ENCODE data around the gene MC2R. TPM values are rescaled to one million over a fixed set of nuclear protein-coding genes. Genes with fewer than 3 reads are reported as not detected.

MC2R gene
- under 1 TPM in 2 of 4 donors, not detected in 2; 0.04 to 0.25 TPM for polyA plus RNA-seq (ENCODE audit: insufficient read length in 4 of 4)

DNA sequence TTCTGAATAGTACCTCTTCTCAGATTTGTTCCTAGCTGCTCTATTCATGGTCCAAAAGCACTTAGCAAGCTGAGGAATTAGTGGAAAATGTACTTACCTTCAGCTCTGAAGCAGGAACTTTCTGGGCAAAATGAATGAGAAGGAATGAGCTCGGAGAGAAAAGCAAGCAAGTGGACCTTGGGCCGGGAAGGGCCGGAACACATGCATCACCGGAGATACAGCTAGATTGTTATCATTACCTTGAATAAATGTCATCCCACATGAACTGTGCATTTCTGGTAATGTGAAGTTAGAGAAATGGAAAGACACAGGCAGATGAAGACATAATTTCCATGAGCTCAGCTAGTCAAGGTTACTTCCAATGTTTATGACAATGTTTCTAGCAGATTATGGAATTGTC is at the start of gene MC2R:
MC2R (minus strand) TSS at position 146 of the 400 bp plus-strand sequence. CDS start 30,018 bp downstream, outside the sequence.
- DNase-seq (ENCODE audit: low read depth in 4 of 4, low spot score in 2 of 4), result no peak

DNA sequence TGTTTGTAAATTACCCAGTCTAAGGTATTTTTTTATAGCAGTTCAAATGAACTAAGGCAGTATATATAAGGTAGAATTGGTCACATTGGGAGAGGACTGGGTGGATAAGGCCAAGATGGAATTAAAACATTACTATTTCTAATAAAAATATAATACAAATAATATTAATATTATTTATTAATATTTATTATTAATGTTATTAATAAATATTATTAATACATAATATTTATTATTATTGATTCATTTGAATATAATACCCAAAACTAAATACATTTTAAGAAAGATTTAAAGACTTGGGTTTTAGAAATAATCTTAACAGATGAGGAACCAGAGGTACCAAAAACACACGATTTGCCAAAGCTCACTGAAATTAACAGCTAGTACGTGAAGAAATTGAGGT is 30.5 kb upstream of the MC2R start:
- no peak for DNase-seq (ENCODE audit: low read depth in 4 of 4, low spot score in 2 of 4)

DNA sequence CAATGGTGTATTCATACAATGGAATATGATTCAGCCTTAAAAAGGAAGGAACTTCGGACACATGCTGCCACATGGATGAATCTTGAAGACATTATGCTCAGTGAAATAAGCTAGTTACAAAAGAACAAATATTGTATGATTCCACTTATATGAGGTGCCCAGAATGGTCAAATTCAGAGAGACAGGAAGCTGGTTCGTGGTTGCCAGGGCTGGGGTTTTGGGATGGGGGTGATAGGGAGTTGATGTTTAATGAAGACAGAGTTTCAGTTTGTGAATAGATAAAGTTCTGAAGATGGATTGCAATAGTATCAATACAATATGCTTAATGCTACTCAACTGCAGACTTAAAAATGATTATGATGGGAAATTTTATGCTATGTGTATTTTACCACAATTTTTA is 28.0 kb upstream of the MC2R start:
- no peak for DNase-seq (ENCODE audit: low read depth in 4 of 4, low spot score in 2 of 4)

- DNase-seq (ENCODE audit: low read depth in 4 of 4, low spot score in 2 of 4), result no peak
Observed at GRCh38 chr18:13940326-13940725, 25.0 kb upstream of the MC2R start.

DNA sequence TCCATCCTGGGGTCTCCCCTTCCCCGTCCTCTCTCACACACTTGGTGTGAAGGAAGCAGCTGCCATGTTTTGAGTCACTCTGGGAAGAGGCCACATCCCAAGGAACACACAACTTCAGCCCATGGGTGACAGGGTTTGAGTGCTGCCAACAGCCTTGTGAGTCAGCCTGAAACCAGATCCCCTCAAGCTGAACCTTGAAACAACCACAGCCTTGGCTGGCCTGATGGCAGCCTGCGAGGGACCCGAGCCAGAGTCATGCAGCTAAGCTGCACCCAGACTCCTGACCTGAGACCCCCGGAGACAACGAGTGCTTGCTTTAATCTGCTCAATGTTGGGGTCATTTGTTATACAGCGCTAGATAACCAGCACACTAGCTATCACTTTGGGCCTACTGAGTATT is 19.3 kb upstream of the MC2R start:
- no peak for DNase-seq (ENCODE audit: low read depth in 4 of 4, low spot score in 2 of 4)

DNA sequence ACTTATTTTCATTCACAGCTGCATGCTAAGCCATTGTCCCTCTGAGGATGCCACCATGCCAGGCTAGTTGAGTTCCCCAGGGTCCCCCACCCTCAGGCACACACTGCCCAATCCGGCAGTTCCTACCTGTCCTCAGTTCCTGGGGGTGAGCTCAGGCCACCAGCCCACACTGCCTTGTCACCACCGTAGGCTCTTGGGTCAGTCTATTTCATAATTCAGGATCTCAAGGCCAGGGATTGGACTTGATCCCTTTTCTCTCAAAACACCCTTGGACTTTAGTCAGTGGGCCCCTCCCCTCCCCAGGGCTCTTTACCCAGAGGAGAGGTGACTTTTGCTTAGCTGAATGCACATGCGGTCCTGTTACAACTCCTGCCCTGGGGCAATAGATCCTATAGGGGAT is 18.7 kb upstream of the MC2R start:
- no peak for DNase-seq (ENCODE audit: low read depth in 4 of 4, low spot score in 2 of 4)

DNA sequence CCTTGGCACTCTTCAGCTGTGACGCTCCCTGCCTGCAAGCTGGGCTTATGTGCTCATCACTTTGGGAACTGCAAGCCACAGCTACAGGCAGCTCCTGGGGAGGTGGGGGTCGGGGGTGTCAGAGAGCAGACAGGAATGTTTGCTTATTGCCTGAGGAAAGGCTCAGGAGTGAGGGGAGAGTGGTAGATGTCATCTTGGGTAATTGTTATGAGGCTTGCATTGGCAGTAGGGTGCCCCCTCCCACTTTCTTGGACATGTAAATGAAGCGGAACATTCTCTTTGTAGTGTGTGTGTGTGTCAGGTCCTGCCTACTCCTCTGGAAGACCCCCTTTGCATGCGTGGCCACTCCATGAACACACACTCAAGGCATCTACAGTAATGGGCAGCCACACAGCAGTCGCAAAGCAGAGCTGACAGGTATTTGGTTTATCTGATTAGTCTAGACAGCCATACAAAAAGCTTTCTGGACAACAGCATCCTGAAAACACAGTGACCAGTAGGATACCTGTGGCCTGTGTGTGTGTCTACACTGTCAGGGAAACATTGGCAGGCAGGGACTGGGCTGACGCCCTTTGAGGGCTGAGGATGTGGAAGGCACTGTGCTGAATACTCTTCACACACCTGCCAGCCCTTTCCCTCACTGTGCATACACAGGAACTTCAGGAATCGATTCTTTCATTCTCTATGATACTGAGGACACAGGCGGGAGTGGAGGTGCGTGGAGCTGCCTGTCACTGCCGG is 17.1 kb upstream of the MC2R start:
- no peak for DNase-seq (ENCODE audit: low read depth in 4 of 4, low spot score in 2 of 4)

DNA sequence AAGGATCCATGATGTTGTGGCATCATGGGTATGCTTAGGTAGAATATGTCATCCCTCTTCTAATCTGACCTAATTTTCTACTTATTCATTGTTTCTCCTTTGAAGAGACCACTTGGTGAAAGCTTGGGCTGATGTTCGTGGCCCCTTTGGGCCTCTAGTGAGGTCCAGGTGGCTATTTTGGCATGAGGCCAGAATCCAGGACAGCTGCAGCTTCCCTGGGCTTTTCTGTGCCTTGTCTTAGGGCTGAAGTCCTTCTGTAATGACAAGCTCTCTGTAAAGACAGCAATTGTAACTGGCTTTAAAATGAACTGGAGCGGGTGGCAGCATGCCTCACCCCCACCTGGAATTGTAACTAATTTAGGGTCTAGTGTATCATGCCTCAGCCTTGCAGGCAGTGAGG is 15.6 kb upstream of the MC2R start:
- no peak for DNase-seq (ENCODE audit: low read depth in 4 of 4, low spot score in 2 of 4)

- no peak for DNase-seq (ENCODE audit: low read depth in 4 of 4, low spot score in 2 of 4)
Observed at GRCh38 chr18:13923221-13923620, 7.9 kb upstream of the MC2R start.

GRCh38 chr18:13918898-13919297 is 3.6 kb upstream of the MC2R start:
- no peak for DNase-seq (ENCODE audit: low read depth in 4 of 4, low spot score in 2 of 4)

- no peak for DNase-seq (ENCODE audit: low read depth in 4 of 4, low spot score in 2 of 4)
Observed at GRCh38 chr18:13917401-13917800, 2.1 kb upstream of the MC2R start.

DNA sequence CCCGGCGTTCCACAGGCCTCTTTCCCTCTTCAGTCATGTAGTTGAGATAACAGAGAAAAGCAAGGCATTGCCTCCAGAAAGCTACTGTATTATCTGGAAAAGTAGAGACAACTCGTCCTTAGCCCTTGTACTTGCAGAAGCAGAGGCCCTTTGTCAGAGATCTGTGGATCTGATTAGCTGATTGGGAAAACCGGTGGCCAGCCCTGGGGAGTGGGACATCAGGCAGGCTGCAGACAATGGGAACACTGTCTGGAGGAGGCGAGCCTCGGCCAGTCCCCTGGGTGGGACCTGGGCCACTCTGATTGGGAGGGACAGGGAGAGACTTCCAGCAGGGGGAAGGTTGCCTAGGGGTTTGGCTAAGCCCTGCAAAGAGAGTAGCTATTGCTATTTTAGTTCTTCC is 1.2 kb upstream of the MC2R start:
- no peak for DNase-seq (ENCODE audit: low read depth in 4 of 4, low spot score in 2 of 4)

- peak in 3 of 4 donors; percentile 31 to 49 (median 34) for DNase-seq (ENCODE audit: low read depth in 4 of 4, low spot score in 2 of 4)
Observed at GRCh38 chr18:13915995-13916431, 677 bp upstream of the MC2R start.

- DNase-seq (ENCODE audit: low read depth in 4 of 4, low spot score in 2 of 4), result no peak
Observed at GRCh38 chr18:13914756-13915155, 580 bp downstream of the MC2R start.

DNA sequence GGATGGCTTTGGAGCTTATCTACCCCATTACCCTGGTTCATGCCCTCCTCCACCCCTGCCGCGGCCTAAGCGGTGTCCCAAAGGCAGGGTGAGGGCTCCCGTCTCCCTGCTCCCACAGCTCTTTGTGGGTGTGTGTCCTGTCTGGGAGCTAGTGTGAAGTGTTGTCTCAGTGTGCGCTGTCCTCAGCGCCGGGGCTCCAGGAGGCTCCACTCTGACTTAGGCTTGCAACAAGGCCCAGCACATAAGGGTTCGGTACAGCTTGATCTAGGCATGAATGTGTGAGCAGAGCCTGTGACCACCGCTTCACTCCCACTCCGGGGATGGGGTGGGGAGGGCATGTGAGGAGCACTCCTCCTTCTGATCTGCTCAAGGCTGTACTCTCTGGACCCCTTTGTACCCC is 1.2 kb downstream of the MC2R start:
- no peak for DNase-seq (ENCODE audit: low read depth in 4 of 4, low spot score in 2 of 4)

- no peak for DNase-seq (ENCODE audit: low read depth in 4 of 4, low spot score in 2 of 4)
Observed at GRCh38 chr18:13913205-13913604, 2.1 kb downstream of the MC2R start.

GRCh38 chr18:13912601-13913000 is 2.7 kb downstream of the MC2R start:
- no peak for DNase-seq (ENCODE audit: low read depth in 4 of 4, low spot score in 2 of 4)

GRCh38 chr18:13910986-13911385 is 4.3 kb downstream of the MC2R start:
- DNase-seq (ENCODE audit: low read depth in 4 of 4, low spot score in 2 of 4), result no peak

DNA sequence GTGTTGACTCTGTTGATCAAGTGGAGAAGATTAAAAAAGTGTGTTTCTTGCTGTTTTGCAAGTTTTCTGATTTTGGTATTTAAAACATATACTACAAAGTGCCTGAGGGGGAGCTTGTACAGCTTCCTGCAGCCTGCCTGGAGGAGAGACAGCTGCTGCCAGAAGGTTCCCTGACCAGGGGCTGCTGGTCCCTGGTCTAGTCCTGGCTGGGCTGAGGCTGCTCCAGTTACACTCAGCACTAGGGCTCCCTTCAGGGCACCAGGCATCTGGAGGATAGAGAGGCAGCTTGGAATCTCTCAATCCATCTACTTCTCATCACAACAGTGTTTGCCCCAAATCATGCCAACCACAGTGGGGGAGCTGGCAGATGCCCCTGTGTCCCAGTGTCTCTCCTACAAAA is 4.8 kb downstream of the MC2R start:
- DNase-seq (ENCODE audit: low read depth in 4 of 4, low spot score in 2 of 4), result no peak

DNA sequence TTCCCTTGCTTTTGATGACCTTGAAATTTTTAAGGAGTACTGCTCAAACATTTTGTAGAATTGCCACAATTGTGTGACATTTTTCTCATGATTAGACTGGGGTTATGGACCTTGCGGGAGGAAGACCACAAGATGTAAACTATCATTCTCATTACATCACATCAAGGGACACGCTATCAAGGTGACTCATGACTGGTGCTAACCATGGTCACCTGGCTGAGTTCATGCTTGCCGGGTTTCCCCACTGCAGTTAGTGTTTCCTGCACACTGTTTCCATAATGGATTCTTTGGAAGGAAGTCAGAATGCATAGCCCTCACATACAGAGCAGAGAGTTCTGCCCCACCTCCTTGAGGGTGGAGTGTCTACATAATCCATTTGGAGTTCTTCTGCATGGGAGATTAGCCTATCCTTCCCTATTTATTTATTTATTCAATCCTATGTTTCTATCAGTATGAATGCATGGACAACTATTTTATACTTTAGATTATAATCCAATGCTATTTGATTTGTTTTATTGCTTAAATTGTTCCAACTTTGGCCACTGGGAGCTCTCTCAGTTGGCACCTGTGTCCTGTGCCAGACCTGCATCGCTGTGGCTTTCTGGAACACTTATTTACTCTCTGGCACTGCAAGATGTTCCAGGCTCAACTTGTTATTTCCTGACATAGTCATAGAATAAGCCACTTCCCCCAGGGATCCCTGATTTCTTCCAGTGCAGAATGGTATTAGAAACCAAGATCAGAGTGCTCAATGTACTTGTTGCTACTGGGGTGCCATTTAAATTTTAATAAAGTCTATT is 6.0 kb downstream of the MC2R start:
- DNase-seq (ENCODE audit: low read depth in 4 of 4, low spot score in 2 of 4), result no peak

DNA sequence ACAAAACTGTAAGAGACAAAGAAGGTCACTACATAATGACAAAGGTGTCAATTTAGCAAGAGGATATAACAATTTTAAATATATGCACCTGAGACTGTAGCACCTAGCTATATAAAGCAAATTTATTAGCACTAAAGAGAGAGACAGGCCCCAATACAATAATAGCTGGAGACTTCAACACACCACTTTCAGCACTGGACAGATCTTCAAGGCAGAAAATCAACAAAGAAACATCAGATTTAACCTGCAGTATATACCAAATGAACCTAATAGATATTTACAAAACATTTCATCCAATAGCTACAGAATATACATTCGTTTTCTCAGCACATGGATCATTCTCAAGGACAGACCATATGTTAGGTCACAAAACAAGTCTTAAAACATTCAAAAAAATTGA is 14.7 kb downstream of the MC2R start:
- no peak for DNase-seq (ENCODE audit: low read depth in 4 of 4, low spot score in 2 of 4)

- no peak for DNase-seq (ENCODE audit: low read depth in 4 of 4, low spot score in 2 of 4)
Observed at GRCh38 chr18:13895505-13896033, 19.8 kb downstream of the MC2R start.
